ENCODE measurements around the gene CTNNB1.
"Not testable (repeated sequence)": the region's sequence is repeated elsewhere in the genome, so short reads cannot be mapped to it uniquely, and the experiment has no call there.

The CTNNB1 gene

GRCh38 chr3:41248525-41248924 lies 49.2 kb downstream of the CTNNB1 start:
- no peak for DNase-seq (ENCODE audit: extremely low read depth in 1 of 2, low read depth in 1 of 2)

- no peak for DNase-seq (ENCODE audit: extremely low read depth in 1 of 2, low read depth in 1 of 2)
These were observed 50.0 kb downstream of the CTNNB1 start for GRCh38 chr3:41249318-41249717.

- no peak for DNase-seq (ENCODE audit: extremely low read depth in 1 of 2, low read depth in 1 of 2)
These were observed 51.5 kb downstream of the CTNNB1 start for GRCh38 chr3:41250825-41251224.

- DNase-seq (ENCODE audit: extremely low read depth in 1 of 2, low read depth in 1 of 2): no peak
These were observed 52.3 kb downstream of the CTNNB1 start for GRCh38 chr3:41251593-41251992.

- DNase-seq (ENCODE audit: extremely low read depth in 1 of 2, low read depth in 1 of 2): no peak
These were observed 59.0 kb downstream of the CTNNB1 start for GRCh38 chr3:41258239-41258800.

GRCh38 chr3:41259449-41260062 lies 60.3 kb downstream of the CTNNB1 start:
- DNase-seq (ENCODE audit: extremely low read depth in 1 of 2, low read depth in 1 of 2): no peak

- DNase-seq (ENCODE audit: extremely low read depth in 1 of 2, low read depth in 1 of 2): no peak
These were observed 60.8 kb downstream of the CTNNB1 start for GRCh38 chr3:41260063-41260450.

GRCh38 chr3:41265011-41265545 lies 65.8 kb downstream of the CTNNB1 start:
- DNase-seq (ENCODE audit: extremely low read depth in 1 of 2, low read depth in 1 of 2): no peak

- no peak for DNase-seq (ENCODE audit: extremely low read depth in 1 of 2, low read depth in 1 of 2)
These were observed 66.5 kb downstream of the CTNNB1 start for GRCh38 chr3:41265823-41266273.

GRCh38 chr3:41267975-41268640 lies 68.8 kb downstream of the CTNNB1 start:
- DNase-seq (ENCODE audit: extremely low read depth in 1 of 2, low read depth in 1 of 2): no peak

GRCh38 chr3:41272667-41273066 lies 73.4 kb downstream of the CTNNB1 start:
- no peak for DNase-seq (ENCODE audit: extremely low read depth in 1 of 2, low read depth in 1 of 2)

- no peak for DNase-seq (ENCODE audit: extremely low read depth in 1 of 2, low read depth in 1 of 2)
These were observed 75.8 kb downstream of the CTNNB1 start for GRCh38 chr3:41274944-41275668.

GRCh38 chr3:41276191-41276590 lies 76.9 kb downstream of the CTNNB1 start:
- no peak for DNase-seq (ENCODE audit: extremely low read depth in 1 of 2, low read depth in 1 of 2)

- DNase-seq (ENCODE audit: extremely low read depth in 1 of 2, low read depth in 1 of 2): no peak
These were observed 78.6 kb downstream of the CTNNB1 start for GRCh38 chr3:41277790-41278465.

GRCh38 chr3:41284934-41285333 lies 85.6 kb downstream of the CTNNB1 start:
- DNase-seq (ENCODE audit: extremely low read depth in 1 of 2, low read depth in 1 of 2): not testable (repeated sequence)

- no peak for DNase-seq (ENCODE audit: extremely low read depth in 1 of 2, low read depth in 1 of 2)
These were observed 87.0 kb downstream of the CTNNB1 start for GRCh38 chr3:41286305-41286704.

GRCh38 chr3:41288785-41289184 lies 89.5 kb downstream of the CTNNB1 start:
- DNase-seq (ENCODE audit: extremely low read depth in 1 of 2, low read depth in 1 of 2): no peak
